Mononuclear cell (primary cell): ENCODE measurements around the gene GALNT13. TPM values are rescaled to one million over a fixed set of nuclear protein-coding genes. Genes with fewer than 3 reads are reported as not detected.

Source experiments
- H3K27me3 ChIP-seq: 2 replicates; pipeline ENCODE4 v1.6.0; 2011; ENCODE audit warnings: low read length, control low read depth; ENCODE audit not compliant: insufficient read depth
- H3K4me1 ChIP-seq: 2 replicates; pipeline ENCODE4 v1.5.1; 2011; ENCODE audit warnings: mild to moderate bottlenecking, low read length, control low read depth; ENCODE audit not compliant: insufficient read depth
- H3K4me3 ChIP-seq: 2 replicates; pipeline ENCODE4 v1.5.1; 2011; ENCODE audit warnings: mild to moderate bottlenecking, low read length, moderate library complexity
- H3K9me3 ChIP-seq: 2 replicates; pipeline ENCODE4 v1.5.1; 2011; ENCODE audit warnings: low read depth, mild to moderate bottlenecking, control low read depth, low read length
- total RNA-seq: library from RNA; depleted of rRNA; stranded (reverse); fragments of >200 nt; gene quantifications from one replicate; pipeline ENCODE4 v1.2.3, GENCODE V29; 2012

The GALNT13 gene
- total RNA-seq, 1 donor: 0.21 TPM

- no peaks in the 10 kb centered on the region for H3K9me3 ChIP-seq
These were observed 119.0 kb downstream of the GALNT13 start for GRCh38 chr2:153990771-153991170.

GRCh38 chr2:154013514-154013913 is 141.8 kb downstream of the GALNT13 start:
- H3K4me3 ChIP-seq: no peak overlapping the region
- no peaks in the 10 kb centered on the region for H3K4me1 ChIP-seq
- peaks cover 12% of the 10 kb centered on the region for H3K9me3 ChIP-seq
- no peaks in the 10 kb centered on the region for H3K27me3 ChIP-seq

More at GRCh38 chr2:153990771-153991170, 119.0 kb downstream of the GALNT13 start:
- Histone ChIP-seq H3K27me3 (no peaks in the 10 kb centered on the region), H3K4me1 (no peaks in the 10 kb centered on the region), H3K4me3 (no peak overlapping the region)

DNA sequence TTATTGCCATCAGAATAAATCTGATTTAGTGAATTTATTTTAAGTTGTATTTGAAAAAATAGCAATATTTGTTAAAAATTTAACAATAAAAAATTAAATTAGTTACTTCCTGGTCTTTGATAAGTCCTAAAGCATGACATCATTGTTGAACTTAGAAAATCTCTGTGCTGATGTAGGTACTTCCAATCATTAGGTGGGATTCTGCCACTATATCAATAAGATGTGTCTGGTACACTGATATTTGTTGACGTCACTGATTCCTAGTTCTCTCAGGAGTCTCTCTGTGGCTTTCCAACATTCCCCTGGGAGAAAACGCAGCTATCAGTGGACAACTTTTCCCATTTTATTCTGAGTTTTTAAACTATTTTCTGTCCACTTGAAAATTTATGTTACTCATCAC is 143.5 kb downstream of the GALNT13 start:
- Histone ChIP-seq H3K9me3 (peaks cover 6% of the 10 kb centered on the region), H3K27me3 (no peaks in the 10 kb centered on the region), H3K4me3 (no peak overlapping the region), H3K4me1 (no peaks in the 10 kb centered on the region)

DNA sequence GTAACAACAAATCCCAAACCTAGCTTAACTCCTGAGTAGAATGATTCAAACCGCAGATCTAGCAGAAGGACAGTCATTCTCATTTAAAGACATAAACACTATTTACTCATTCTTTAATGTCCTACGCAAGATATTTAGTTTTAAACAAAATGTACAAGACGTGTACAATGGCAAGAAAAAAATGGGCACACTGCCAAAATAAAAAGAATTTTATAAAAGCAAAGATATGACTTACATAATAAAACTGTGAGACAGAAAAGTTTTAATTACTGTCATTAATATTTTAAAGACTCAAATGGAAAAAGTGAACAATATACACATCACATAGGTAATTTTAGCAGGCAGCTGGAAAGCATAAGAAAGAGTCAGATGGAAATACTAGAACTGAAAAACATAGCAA is 157.8 kb downstream of the GALNT13 start:
- Histone ChIP-seq H3K4me3 (no peak overlapping the region), H3K27me3 (no peaks in the 10 kb centered on the region), H3K4me1 (no peaks in the 10 kb centered on the region), H3K9me3 (no peaks in the 10 kb centered on the region)

GRCh38 chr2:154032220-154032619 is 160.5 kb downstream of the GALNT13 start:
- Histone ChIP-seq H3K9me3 (peaks cover 8% of the 10 kb centered on the region), H3K4me3 (no peak overlapping the region), H3K27me3 (no peaks in the 10 kb centered on the region), H3K4me1 (no peaks in the 10 kb centered on the region)

GRCh38 chr2:154046493-154046892 is 174.8 kb downstream of the GALNT13 start:
- H3K4me1 ChIP-seq: no peaks in the 10 kb centered on the region
- H3K9me3 ChIP-seq: no peaks in the 10 kb centered on the region
- no peak overlapping the region for H3K4me3 ChIP-seq
- H3K27me3 ChIP-seq: no peaks in the 10 kb centered on the region

- no peaks in the 10 kb centered on the region for H3K4me1 ChIP-seq
- H3K4me3 ChIP-seq: no peak overlapping the region
- no peaks in the 10 kb centered on the region for H3K9me3 ChIP-seq
- no peaks in the 10 kb centered on the region for H3K27me3 ChIP-seq
These were observed 177.2 kb downstream of the GALNT13 start for GRCh38 chr2:154048905-154049304.

DNA sequence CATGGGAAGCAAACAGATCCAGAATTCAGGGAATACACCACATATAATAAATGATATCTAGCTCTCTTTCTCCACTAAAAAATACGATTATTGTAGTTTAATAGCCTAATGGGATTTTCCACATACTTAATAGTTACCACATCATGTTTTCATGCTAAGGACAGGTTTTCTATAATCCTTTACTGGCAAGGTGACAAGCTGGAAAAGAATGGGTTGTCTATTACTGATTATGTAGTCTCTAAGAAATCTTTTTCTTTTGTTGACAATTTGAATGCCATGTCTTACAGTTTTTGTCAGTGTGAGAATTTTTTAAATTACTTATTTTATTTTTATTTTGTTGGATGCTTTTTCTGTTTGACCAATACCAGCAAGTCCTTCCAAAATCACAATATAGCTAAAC is 177.8 kb downstream of the GALNT13 start:
- Histone ChIP-seq H3K27me3 (no peaks in the 10 kb centered on the region), H3K4me1 (no peaks in the 10 kb centered on the region), H3K4me3 (no peak overlapping the region), H3K9me3 (no peaks in the 10 kb centered on the region)

DNA sequence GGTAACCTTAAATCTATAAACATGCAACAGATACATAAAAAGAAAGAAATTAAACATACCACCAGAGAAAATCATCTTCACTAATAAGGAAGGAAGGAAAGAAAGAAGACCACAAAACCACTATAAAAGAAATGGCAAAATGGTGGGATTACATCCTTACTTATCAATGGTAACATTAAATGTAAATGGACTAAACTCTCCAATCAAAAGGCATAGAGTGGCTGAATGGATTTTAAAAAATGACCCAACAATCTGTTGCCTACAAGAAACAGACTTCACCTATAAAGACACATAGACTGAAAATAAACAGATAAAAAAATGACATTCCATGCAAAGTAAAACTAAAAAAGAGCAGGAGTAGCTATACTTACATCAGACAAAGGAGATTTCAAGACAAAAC is 195.4 kb downstream of the GALNT13 start:
- Histone ChIP-seq H3K27me3 (no peaks in the 10 kb centered on the region), H3K4me1 (no peaks in the 10 kb centered on the region), H3K9me3 (no peaks in the 10 kb centered on the region), H3K4me3 (no peak overlapping the region)

DNA sequence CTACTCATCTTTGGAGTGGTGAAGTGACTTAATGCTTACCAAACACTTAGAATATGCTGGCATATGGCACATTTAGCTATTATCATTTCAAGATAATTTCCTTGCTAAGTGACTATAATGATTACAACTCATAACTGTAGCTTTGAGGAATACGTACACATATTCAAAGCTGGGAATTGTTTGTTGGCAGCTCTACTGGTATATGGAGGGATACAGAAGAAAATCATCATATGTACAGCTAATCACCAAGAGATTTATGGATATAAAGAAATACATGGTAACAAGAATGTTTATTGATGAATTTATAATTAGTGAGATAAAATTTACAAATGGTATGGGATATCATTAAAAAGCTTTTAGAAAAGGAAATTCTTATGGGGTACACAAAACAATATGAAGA is 207.2 kb downstream of the GALNT13 start:
- no peaks in the 10 kb centered on the region for H3K4me1 ChIP-seq
- H3K9me3 ChIP-seq: no peaks in the 10 kb centered on the region
- H3K27me3 ChIP-seq: no peaks in the 10 kb centered on the region
- no peak overlapping the region for H3K4me3 ChIP-seq

GRCh38 chr2:154092571-154092970 is 220.8 kb downstream of the GALNT13 start:
- Histone ChIP-seq H3K4me3 (no peak overlapping the region), H3K9me3 (peaks cover 6% of the 10 kb centered on the region), H3K4me1 (no peaks in the 10 kb centered on the region), H3K27me3 (no peaks in the 10 kb centered on the region)

- no peak overlapping the region for H3K4me3 ChIP-seq
- H3K4me1 ChIP-seq: no peaks in the 10 kb centered on the region
- H3K27me3 ChIP-seq: no peaks in the 10 kb centered on the region
- peaks cover 6% of the 10 kb centered on the region for H3K9me3 ChIP-seq
These were observed 222.1 kb downstream of the GALNT13 start for GRCh38 chr2:154093856-154094255.

DNA sequence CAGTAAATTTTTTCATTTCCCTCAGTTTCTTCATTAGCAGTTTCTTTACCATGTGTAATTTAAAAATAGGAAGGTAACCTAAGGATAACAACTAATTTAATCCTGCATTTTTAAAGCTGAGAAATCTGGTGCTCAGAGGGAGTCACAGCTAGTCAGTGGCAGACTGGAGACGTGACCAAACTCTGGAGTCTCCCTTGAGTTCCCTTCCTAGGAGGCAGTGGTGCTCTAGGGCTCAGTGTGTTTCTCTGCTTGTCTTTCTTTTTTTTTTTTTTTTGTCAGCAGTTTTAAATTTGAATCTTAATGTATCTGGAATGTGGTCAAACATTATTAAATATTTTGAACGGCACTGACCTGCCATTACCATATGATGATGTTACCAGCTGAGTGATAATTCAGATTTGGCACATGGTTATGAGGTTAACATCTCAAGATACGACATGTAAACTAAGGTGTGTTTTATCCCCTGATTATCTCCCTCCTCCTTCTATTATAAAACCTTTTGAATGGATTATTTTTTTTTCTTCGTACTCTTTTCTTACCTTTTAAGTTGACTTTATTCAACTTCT is 226.2 kb downstream of the GALNT13 start:
- peaks cover 15% of the 10 kb centered on the region for H3K9me3 ChIP-seq
- no peak overlapping the region for H3K4me3 ChIP-seq
- no peaks in the 10 kb centered on the region for H3K4me1 ChIP-seq
- H3K27me3 ChIP-seq: no peaks in the 10 kb centered on the region

DNA sequence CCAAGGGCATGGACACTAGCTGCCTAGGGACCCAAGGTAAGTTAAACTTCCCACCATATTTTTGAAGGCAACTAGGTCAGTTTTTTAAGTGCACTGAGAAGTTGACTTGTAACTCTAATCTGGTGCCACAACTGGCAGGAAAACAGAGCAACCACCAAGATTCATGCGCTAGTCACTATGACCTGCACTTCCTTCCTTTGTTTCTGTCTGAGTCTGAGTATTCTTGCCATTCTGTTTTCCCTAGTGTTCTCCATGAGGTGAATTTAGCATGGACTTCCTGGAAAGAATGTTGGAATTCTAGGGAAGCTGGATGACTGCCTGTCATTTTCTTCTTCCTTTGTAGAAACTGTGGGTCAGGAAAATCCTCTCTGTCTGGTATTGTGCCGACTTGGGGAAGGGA is 249.0 kb downstream of the GALNT13 start:
- no peak overlapping the region for H3K4me3 ChIP-seq
- H3K4me1 ChIP-seq: no peaks in the 10 kb centered on the region
- H3K9me3 ChIP-seq: peaks cover 20% of the 10 kb centered on the region
- H3K27me3 ChIP-seq: no peaks in the 10 kb centered on the region

- H3K4me3 ChIP-seq: no peak overlapping the region
- H3K9me3 ChIP-seq: peaks cover 9% of the 10 kb centered on the region
- H3K27me3 ChIP-seq: no peaks in the 10 kb centered on the region
- no peaks in the 10 kb centered on the region for H3K4me1 ChIP-seq
These were observed 254.2 kb downstream of the GALNT13 start for GRCh38 chr2:154125891-154126290.

DNA sequence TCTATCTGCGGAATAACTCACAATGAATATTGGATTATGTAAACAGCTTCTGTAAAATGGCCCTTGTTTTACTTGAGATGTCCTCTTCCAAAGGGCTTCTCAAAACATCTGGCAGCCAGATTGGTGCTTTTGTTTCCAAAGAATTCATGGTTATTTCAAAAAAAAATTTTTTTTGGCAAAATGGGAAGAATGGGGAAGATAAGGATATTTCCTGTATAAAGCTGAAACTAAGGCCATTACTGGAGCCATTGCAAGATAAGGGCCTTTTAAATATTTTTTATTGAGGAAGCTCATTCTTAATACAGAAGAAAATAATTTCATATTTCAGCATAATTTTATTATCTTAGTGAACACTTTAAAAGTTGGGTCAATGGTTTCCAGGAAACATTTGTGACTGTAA is 259.1 kb downstream of the GALNT13 start:
- no peak overlapping the region for H3K4me3 ChIP-seq
- H3K9me3 ChIP-seq: peaks cover 4% of the 10 kb centered on the region
- no peaks in the 10 kb centered on the region for H3K4me1 ChIP-seq

More for the DNA sequence above, 259.1 kb downstream of the GALNT13 start:
- no peaks in the 10 kb centered on the region for H3K27me3 ChIP-seq
